HG03060 (cell line): Measurements from ENCODE around the gene FBXO46.
"Not testable (repeated sequence)": the region's sequence is repeated elsewhere in the genome, so short reads cannot be mapped to it uniquely, and the experiment has no call there.

Experiments used
- ATAC-seq: cut with Tn5 transposase; IDR thresholded peaks from one replicate; pipeline ENCODE4 v1.9.1; 2021; ENCODE audit warnings: low read depth, moderate number of reproducible peaks; ENCODE audit not compliant: unreplicated experiment

Gene FBXO46

DNA sequence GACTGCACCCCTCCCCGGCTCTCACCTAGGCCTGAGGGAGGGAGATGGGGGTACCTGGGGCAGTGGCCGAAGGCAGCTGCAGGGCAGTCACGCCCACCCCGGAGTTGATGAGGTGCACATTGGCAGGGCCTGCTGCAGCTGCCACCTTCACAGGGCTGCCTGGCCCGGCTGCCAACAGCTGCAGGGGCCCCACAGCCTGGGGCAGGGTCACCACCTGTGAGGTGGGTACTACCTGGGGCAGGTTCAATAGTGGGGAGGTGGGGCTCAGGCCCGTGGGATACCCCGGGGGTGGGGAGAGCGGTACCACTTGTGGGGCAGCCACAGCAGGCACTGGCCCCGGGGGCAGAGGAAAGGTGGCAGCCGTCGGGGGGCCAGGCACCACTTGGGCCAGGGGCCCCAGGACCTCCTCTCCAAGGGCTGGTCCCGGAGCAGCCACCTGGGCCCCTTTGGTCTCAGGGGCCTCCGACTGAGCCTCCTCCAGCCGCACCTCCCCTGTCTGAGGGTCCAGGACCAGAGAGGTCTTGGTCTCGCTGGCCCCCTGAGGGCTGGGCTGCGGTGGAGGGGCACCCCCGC, 35.7 kb upstream of the FBXO46 start:
- no peak for ATAC-seq

DNA sequence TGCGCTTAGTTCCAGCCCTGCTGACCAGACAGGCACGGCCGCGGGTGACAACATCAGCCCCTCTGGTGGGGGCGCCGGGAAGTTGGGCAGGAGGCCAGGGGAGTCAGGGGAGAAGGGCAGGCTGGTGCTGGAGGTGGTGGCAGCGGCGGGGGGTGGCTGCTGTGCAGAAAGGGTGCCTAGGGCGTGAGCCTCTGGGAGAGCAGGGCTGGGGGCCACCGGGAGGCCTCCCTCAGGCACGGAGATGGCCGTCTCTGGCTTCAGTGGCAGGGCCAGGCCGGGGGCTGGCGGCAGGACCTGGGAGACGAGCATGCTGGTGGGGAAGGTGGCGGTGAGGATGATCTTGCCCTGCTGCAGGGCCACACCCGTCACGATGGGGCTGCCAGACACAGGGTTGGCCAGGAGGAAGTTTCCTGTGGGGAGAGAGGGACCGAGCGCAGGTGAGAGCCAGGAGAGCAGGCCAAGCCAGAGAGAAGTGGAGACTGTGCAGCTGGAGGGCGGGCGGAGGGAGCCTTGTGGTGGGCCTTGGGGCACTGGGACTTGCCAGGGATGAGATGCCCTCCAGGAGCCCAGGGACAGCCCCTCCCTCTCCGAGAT, 35.1 kb upstream of the FBXO46 start:
- ATAC-seq = no peak

DNA sequence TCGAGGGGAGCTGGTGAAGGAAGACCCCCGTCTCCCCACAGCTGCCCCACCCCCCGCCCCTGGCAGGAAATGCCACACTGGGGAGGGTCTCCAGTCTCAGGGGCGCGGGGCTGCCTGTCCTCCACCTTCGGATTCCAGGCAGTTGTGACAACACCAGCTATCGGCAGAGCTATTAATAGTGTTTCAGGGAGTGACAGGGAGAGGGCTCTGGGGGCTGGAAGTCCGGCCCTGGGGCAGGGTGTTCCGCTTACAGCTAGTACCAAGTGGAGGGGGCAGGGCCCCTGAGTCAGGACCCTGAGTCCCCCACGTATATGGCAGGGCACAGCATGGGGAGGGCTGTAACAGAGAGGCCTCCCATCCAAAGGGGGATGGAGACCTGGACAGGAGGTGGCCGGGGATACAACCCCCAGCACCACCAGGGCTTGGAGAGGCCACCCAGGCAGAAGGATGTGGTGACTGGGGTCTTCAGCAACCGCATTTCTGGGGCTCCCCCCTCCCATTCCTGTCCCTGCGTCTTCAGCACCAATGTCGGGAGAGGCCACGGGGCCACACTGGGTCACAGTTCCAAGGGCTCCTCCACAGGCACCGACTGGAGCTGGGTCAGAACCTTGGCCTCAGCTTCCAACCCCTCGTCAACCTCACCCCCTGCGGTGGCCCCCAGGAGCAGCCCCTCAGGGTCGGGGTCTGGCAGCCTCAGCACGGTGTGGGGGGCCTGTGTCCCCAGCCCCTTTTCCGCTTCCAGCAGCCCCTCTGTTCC, 34.4 kb upstream of the FBXO46 start:
- no peak for ATAC-seq

DNA sequence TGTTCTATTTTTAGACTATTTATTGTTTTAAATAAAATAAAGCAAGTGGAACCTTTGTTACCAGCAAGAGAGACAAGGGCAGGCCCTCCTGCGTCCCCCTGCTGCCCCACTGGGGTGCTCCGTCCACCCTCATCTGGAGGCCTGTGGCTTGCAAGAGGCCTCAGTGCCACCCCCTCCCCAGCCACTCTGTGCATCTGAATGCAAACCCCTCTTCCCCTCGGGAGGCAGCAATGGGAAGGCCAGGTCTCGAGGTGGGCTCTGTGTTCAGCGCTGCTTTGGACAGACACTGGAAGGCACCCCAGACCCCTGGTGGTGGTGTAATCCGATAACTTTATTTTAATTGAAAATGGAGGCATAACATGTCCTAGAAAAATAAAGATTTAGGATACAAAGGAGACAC, 33.8 kb upstream of the FBXO46 start:
- ATAC-seq = no peak

DNA sequence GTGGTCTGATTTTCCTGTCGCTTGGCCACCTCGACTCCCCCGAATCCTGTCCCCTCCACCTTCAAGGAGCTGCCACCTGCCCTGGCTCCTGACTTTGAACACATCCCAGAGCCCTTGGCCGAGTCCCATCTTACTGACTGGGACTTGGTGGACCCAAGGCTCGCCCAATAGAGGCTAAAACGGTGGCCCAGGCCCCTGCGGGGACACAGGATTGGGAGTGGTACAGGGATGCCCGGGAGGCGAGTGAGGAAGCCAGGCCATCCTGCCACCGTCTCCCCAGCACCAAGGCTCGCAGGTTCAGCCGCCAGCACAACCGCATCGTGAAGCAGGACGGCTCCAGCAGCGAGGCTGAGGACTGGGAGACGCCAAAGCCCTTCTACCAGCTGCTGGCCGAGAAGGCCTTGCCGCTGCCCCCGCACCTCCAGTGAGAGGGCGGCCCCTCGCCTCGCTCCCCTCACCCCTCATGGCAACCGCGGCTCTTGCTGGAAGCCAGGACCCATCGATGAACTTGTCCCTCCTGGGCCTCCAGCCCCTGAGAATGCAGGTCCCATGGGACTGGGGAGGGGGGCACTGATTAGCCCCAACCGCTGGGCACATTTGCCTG, 33.1 kb upstream of the FBXO46 start:
- no peak for ATAC-seq

DNA sequence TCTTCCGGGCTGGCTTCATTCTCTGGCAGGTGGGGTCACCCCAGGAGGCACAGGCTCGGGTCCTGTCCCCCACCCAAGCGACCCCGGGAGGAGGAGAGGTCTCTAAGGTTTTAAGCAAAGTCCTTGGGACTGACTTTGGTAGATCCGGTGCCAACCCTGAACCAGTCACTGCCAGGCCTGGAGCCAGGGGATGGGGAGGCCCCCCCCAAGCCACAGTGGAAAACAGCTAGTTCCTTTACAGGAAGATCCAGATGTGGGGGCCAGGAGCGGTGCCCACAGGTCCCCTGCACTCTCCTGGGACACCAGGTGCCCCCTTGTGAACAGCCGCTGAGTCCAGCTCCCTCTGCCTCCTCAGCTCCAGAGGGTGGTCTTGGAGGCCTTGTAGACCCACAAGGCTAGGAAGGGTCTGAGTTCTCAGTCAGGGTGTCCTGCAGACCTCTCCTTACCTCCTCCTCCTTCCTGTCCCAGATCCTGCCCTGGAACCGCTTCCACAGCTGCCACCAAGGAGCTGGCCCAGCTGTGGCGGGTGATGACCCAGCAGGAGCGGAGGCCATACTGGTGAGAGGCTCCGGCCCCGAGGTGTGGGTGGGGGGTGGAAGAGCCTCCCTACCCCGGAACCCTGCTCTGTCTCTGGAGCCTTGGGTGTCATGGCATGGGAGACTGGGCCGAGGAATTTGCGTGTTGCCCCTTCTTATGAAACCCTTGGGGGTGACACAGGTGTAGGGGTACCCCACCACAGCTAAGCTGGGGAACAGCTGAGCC, 32.4 kb upstream of the FBXO46 start:
- no peak for ATAC-seq

DNA sequence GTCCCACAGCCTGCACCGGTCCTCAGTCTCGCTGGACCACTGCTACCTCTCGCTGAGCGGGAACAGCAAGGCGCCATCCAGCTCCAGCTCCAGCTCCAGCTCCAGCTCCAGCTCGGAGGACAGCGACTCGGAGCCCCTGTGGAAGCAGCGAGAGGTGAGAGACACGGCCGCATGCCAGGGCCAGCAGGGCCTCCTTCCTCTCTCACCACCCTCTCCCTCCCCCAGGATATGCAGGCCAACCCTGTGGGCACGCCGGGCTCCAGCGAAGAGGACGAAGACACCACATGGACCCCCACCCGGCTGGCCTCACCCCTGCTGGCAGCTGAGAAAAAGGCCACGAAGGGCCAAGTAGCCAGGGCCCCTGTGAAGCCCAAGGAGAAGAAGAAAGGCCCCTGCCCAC, 31.0 kb upstream of the FBXO46 start:
- ATAC-seq = no peak

DNA sequence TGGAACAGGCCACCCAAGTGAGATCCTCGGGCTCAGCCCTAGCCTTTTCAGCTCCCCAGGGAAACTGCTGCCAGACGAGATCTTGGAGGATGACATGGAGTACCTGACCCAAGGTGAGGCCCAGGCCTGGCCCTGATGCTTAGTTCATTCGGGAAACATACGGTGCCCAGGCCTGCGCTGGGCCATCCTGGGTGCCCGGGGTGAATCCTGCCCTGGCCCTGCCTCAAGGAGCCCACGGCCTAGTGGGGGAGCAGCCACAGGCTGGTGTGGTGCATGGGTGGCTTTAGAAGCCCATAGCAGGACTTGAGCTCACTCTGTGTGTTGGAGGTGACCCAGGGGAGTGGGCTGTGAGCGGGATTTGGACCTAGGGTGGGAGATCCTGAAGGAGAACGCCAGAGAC, 28.2 kb upstream of the FBXO46 start:
- no peak for ATAC-seq

DNA sequence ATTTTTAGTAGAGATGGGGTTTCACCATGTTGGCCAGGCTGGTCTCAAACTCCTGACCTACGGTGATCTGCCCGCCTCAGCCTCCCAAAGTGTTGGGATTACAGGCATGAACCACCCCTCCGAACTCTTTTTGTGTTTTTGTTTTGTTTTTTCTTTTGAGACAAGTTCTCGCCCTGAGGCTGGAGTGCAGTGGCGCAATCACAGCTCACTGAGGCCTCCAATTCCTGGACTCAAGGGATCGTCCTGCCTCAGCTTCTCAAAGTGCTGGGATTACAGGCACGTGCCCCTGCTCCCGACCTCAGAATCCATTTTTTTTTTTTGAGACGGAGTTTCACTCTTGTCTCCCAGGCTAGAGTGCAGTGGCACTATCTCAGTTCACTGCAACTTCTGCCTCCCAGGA, 27.0 kb upstream of the FBXO46 start:
- no peak for ATAC-seq

DNA sequence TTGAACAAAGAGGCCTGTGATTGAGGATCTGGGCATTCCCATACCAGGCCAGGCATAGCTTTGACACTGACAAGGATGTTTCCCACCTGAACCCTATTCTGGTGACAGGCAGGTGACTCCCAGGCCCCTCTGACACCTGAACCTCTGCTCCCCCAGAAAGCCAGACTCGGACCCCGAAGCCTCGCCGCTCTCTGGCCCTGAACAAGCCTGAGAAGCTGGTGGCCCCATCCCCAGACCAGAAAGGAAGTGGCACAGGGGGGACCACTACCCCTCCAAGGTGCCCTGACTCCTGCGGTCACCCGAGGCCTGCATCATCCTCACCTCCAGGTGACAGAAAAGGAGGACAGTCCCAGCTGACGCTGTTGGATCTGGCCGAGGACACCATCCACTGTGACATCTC, 23.6 kb upstream of the FBXO46 start:
- no peak for ATAC-seq

DNA sequence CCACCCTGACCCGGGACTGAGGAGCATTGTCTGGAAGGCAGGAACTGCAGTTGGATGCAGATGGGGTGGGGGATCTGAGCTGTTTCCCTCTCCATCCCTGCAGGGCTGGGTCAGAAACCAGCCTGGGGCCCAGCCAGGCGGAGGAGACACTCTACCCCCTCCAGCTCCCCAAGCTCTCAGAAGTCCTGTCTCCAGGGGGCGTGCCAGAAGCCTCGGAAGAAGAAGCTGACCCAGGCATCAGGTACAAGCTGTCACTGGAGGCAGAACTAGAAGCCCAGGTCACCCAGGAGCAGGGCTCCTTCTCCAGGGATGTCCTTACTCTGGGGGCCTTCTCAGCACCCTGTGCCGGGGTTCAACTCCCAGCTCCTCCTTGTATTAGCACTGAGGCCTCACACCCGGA, 22.9 kb upstream of the FBXO46 start:
- ATAC-seq = no peak

DNA sequence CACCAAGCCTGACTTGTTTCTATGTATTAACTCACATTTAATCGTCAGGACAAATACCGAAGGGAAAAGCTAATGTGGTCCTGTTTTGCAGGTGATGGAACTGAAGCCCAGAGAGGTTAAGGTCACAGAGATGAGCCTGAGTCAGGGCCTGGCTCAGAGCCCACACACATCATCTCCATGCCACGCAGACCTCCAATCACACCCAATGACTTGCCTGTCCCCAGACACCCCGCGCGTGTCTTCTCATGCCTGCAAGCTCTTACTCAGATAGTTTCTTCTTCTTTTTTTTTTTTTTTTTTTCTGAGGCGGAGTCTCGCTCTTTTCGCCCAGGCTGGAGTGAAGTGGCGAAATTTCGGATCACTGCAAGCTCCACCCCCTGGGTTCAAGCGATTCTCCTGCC, 21.9 kb upstream of the FBXO46 start:
- ATAC-seq = no peak

DNA sequence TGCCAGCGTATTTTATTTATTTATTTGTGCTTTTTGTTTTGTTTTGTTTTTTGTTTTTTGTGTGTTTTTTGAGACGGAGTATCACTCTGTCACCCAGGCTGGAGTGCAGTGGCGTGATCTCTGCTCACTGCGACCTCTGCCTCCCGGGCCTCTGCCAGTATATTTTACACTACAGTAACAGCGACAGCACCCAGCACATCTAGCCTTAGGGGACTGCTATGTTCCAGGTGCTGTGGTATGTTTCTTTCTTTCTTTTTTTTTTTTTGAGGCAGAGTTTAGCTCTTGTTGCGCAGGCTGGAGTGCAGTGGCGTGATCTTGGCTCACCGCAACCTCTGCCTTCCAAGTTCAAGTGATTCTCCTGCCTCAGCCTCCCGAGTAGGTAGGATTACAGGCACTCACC, 20.8 kb upstream of the FBXO46 start:
- ATAC-seq = not testable (repeated sequence)

DNA sequence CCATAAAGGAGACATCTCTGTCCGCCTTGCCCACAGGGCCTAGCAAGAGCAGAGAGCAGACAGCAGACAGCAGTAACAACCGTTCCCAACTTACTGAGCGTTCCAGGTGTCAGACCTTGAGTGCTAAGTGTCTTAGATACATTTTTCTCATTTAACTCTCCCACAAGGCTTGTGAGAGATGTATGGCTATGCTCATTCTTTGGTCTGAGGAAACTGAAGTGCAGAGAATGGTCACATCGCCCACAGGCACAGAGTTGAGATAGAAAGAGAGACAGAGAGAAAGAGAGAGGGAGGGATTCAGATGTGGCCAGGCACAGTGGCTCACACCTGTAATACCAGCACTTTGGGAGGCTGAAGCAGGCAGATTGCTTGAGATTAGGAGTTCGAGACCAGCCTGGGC, 16.8 kb upstream of the FBXO46 start:
- no peak for ATAC-seq

DNA sequence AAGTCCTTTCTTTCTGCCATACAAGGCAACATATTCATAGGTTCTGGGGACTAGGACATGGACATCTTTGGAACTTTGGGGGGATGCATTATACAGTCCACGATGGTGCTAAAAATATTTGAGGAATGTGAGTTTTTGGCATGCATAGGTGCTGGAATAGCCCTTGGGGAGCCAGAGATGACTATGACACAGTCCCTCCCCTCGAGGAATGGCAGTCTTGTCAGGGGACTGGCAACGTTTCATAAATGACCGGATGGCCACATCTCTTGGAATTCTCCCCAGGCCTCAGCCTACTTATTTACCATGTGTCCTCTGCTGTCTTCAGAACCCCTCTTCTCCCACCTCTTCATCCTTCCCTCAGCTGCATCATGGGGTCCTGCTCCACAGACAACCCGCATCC, 16.2 kb upstream of the FBXO46 start:
- no peak for ATAC-seq

DNA sequence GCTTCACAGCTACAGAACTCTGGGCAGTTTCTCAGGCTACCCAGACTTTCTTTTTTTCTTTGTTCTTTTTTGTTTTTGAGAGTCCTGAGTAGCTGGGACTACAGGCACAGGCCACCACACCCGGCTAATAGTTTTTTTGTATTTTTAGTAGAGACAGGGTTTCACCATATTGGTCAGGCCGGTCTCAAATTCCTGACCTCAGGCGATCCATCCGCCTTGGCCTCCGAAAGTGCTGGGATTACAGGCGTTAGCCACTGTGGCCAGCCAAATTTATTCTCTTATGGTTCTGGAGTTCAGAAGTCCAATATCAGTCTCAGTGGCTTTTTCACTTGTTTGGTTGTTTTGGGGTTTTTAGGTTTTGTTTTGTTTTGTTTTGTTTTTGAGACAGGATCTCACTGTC, 14.9 kb upstream of the FBXO46 start:
- no peak for ATAC-seq

DNA sequence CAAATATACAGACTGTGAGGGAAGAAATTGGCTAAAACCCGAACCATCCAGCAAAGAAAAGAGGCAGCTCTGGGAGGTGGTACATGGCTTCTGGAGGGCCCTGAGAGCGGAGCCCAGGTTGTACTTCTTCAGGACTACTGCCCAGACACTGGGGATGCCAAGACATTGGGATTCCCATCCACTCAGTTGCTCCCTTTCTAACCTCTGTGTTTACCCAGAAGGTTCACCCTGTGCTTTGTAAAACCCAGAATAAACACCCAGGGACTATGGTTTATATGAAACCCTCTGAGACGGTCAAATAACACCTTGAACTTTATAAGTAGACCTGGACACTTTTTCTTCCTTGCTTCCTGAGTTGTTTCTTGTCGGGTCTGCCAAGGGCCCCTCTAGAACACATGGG, 12.3 kb upstream of the FBXO46 start:
- no peak for ATAC-seq

DNA sequence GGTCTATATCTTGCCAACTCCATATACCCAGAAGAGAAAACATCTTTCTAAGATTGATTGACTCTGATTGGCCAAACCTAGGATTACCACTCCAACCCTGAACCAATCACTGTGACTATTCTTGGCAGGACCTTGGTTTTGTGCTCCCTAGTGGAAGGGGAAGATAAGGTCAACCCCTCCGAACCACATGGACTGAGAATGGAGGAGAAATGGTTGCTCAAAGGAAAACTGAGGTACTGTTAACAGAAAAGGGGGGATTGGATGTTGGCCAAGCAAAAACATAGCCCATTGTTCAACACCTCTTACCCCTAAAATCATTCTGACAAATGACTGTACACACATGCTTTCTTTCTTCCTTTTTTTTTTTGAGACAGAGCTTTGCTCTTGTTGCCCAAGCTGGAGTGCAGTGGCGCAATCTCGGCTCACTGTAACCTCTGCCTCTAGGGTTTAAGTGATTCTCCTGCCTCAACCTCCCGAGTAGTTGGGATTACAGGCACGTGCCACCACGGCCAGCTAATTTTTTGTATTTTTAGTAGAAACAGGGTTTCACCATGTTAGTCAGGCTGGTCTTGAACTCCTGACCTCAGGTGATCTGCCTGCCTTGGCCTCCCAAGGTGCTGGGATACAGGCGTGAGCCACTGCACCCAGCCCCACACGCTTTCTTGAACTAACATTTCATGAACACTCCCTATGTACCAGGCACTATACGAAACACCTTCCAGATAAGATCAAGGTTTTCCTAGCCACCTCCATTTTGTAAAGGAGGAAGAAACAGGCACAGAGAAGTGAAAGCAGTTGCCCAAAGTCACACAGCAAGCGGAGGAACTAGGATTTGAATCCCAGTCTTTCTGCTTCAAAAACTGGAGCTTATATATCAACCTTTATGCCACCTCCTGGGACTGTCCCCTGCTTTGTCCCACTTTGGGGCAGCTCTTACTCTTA, 9.1 kb upstream of the FBXO46 start:
- ATAC-seq = no peak

DNA sequence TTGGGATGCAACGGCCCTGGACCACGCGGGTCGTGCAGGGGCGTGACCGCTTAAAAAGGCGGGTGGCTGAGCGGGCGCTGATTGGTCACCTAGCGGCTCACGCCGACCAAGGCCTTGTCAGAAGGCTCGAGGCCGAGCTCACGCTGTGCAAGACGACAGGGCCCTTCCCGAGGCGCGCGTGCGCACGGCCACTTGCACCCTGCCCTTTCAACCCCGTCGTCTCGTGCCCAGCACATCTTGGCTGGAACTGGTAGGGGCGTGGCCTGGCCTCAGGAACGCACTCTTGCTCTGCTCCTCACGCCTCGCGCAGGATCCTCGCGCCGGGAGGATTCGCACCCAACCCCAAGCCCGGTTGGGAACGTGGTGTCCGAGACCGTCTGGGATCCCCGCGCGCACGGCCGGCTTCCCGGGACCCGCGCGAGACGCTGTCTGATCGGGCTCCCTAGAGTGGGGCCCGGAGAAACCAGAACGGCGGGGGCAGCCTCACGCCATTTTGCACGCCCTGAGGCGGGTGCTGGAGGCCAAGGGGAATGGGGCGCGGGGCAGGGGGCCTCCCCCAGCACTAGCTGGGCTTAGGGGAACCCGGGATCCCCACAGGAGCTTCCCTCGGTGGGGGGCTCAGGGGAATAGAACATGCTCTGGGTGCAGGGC, 2.6 kb upstream of the FBXO46 start, which contains the start of gene MEIOSIN:
MEIOSIN (plus strand) TSS at position 280 of the 651 bp plus-strand sequence. CDS start 1,938 bp downstream, outside the sequence.
- ATAC-seq = no peak
